Heart right ventricle (tissue), 16 donors: ENCODE data around the gene SLC39A6. TPM values are rescaled to one million over a fixed set of nuclear protein-coding genes. Genes with fewer than 3 reads are reported as not detected.

Experiments
- ATAC-seq, 8 donors: fragments of 200-7000 bp; cut with Tn5 transposase; one replicate each; pipeline ENCODE4 v1.9.1; 2020; ENCODE audit warnings: mild to moderate bottlenecking in 8 of 8, moderate library complexity in 8 of 8, moderate number of reproducible peaks in 1 of 8
- DNase-seq, 2 donors: peaks; one replicate each; pipeline ENCODE4 v3.0.0-alpha.2; 2020
- H3K27ac ChIP-seq, 10 donors: fragments of 200-600 bp; sonication (generic) in 2 of 10; one replicate each; pipeline versions ENCODE4 v1.5.0 to v1.8.0; 2020 to 2022; ENCODE audit warnings: mild to moderate bottlenecking in 3 of 10
- H3K27me3 ChIP-seq, 7 donors: fragments of 200-600 bp; one replicate each; pipeline ENCODE4 v1.8.0; 2021 to 2022; ENCODE audit warnings: mild to moderate bottlenecking in 2 of 7
- H3K36me3 ChIP-seq, 9 donors: fragments of 200-600 bp; sonication (generic) in 1 of 9; one replicate each; pipeline versions ENCODE4 v1.5.0 to v1.8.0; 2020 to 2022; ENCODE audit warnings: mild to moderate bottlenecking in 2 of 9
- H3K4me1 ChIP-seq, 9 donors: fragments of 200-600 bp; sonication (generic) in 1 of 9; one replicate each; pipeline versions ENCODE4 v1.5.0 to v1.8.0; 2020 to 2022; ENCODE audit warnings: mild to moderate bottlenecking in 4 of 9
- H3K4me3 ChIP-seq, 10 donors: fragments of 200-600 bp; sonication (generic) in 2 of 10; one replicate each; pipeline versions ENCODE4 v1.5.0 to v1.8.0; 2020 to 2022; ENCODE audit warnings: mild to moderate bottlenecking in 7 of 10, moderate library complexity in 2 of 10
- H3K9me3 ChIP-seq, 11 donors: fragments of 200-600 bp in 10 of 11; sonication (generic) in 2 of 11; one replicate each; pipeline versions ENCODE4 v1.5.0 to v1.8.0; 2013 to 2022; ENCODE audit warnings: mild to moderate bottlenecking in 2 of 11, control low read depth in 1 of 11, moderate library complexity in 1 of 11
- WGBS, 2 donors: extraction: QIAGEN DNeasy Blood & Tissue Kit; methylation state at CpG; one replicate each; pipeline ENCODE4 v1.1.7; 2013; ENCODE audit warnings: inconsistent platforms in 1 of 2; 5-methylcytosine and 5-hydroxymethylcytosine counted together
- intact Hi-C, 10 donors: fragments of 100-400 bp; cut with DNase I; formaldehyde crosslinking; loops; one replicate each; pipeline versions ENCODE4 v1.11.1 to v1.14.2; 2022
- polyA plus RNA-seq, 2 donors: library from polyadenylated mRNA; stranded (reverse); fragments of 200-250 nt; gene quantifications; one replicate each; pipeline ENCODE4 v1.2.3, GENCODE V29; 2013
- total RNA-seq, 10 donors: library from RNA; stranded (reverse); fragmentation: NEBNext Ultra II Directional in 3 of 10; extraction: Animal tissue kit (Norgen Biotek cat#: 25700) in 3 of 10; gene quantifications; one replicate each; pipeline versions ENCODE4 v1.2.1 to v1.2.4, GENCODE V29; 2021 to 2023
- TF ChIP-seq, protein P1 (sequence below), 9 donors: fragments of 200-600 bp; sonication (generic) in 2 of 9; IDR thresholded peaks; one replicate each; pipeline versions ENCODE4 v1.5.0 to v1.8.0; 2021 to 2022; ENCODE audit warnings: antibody characterized with exemption in 9 of 9, mild to moderate bottlenecking in 5 of 9, moderate library complexity in 1 of 9
- donor health status: Arrhythmogenic right ventricular cardiomyopathy.
- donor health status: ischemic (EF 13 %, LVEDD 7.1; RV severe dilation, severe dysfunction).
- donor health status: healthy with polysubstance abuse.
- donor health status: DM: no; HTN: yes; CAD: no.
- donor health status: DM: no; HTN: no; CAD: no.
- donor health status: ischemic (EF 25% LVEDD 6.9; RV normal size, moderate dysfunction).
- donor health status: ischemic (EF 25% LVEDD 5.7; RV mildly dilated, moderate dysfunction).
- donor health status: healthy.
- donor health status: DM: yes; HTN: yes; CAD: no.
- donor health status: Ischemic cardiomyopathy.
- donor health status: ischemic (EF 35%, LVEDD 5.7; RV mildly dilated, moderate dysfunction).
- donor health status: nonischemic (EF 11% LVEDD 7.7; RV severe dilation, severe dysfunction).
- donor health status: DM: yes; HTN: yes; CAD: no.
- donor health status: PGD.
- donor health status: ischemic (EF 29% LVEDD 5.4; RV normal size, mild dysfunction).
- donor health status: nonischemic (EF 23%, LVEDD 6.1; RV moderate dilation, normal function).

Gene SLC39A6
- total and polyA plus RNA-seq, 12 donors: 3.5 to 18.4 (median 12.7) TPM

DNA sequence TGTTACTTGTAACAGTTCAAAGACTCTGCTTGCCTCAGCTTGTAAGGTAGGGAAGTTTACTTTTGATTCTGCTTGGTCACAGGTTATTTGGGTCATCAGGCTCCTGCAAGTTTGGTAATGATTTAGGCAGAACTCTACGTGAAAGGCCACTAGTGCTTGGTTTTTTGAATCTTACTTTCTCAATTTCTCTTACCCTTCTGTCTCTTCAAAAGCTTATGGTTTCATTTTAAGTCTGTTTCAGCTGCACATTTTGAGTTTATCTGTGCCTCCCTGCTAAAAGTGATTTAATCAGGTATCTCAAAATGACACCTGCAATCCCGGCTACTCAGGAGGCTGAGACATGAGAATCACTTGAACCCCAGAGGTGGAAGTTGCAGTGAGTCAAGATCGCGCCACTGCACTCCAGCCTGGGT is 31.8 kb upstream of the SLC39A6 start:
- Histone ChIP-seq H3K4me1 (peaks cover 0 to 8% (median 0%) of the 10 kb centered on the region in 9 donors), H3K27me3 (no peaks in the 10 kb centered on the region), H3K27ac (no peak overlapping the region), H3K36me3 (peaks cover 3 to 100% (median 30%) of the 10 kb centered on the region in 9 donors), H3K9me3 (no peaks in the 10 kb centered on the region), H3K4me3 (no peak overlapping the region)
- TF ChIP-seq, protein P1, sequence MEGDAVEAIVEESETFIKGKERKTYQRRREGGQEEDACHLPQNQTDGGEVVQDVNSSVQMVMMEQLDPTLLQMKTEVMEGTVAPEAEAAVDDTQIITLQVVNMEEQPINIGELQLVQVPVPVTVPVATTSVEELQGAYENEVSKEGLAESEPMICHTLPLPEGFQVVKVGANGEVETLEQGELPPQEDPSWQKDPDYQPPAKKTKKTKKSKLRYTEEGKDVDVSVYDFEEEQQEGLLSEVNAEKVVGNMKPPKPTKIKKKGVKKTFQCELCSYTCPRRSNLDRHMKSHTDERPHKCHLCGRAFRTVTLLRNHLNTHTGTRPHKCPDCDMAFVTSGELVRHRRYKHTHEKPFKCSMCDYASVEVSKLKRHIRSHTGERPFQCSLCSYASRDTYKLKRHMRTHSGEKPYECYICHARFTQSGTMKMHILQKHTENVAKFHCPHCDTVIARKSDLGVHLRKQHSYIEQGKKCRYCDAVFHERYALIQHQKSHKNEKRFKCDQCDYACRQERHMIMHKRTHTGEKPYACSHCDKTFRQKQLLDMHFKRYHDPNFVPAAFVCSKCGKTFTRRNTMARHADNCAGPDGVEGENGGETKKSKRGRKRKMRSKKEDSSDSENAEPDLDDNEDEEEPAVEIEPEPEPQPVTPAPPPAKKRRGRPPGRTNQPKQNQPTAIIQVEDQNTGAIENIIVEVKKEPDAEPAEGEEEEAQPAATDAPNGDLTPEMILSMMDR (IDR thresholded peaks at IDR 0.05): no peak
- no peak for ATAC-seq
- 91% methylated on average over 4 of the region's 4 CpGs for WGBS, 2 donors
- intact Hi-C loops: no loop called here
- no peak for DNase-seq

DNA sequence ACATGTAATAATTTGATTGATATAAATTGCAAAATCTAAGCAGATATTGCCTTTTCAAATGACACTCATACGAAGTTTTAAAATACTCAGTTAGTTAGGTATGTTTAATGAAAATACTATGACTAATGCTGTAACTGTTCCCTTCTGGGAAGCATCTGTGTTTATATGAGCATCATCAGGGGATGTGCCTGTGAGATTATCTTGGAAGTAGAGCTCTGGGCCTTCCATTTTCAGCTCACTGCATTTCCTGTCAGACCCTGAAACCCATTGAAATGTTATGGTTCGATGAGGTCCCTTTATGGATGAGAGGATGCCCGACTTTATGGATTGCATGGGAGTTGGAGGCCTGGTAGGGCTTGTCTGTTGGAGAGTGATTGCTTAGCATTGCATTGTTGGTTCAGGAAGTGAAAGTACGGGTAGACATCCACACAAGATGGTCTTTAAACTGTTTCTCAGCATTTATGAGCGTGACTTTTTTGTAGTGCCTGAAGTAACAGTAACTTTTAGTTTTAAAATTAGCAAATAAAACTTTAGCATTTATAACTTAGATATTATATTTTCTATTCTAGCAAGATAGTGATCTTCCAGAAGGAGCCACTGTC is 29.2 kb upstream of the SLC39A6 start:
- H3K4me1 ChIP-seq: peaks cover 0 to 8% (median 0%) of the 10 kb centered on the region in 9 donors
- 78 to 82% methylated on average over 5 of the region's 5 CpGs for WGBS, 2 donors
- H3K36me3 ChIP-seq: peaks cover 6 to 100% (median 33%) of the 10 kb centered on the region in 9 donors
- TF ChIP-seq, protein P1 (IDR thresholded peaks at IDR 0.05): no peak
- H3K27me3 ChIP-seq: no peaks in the 10 kb centered on the region
- intact Hi-C loops: no loop called here
- no peaks in the 10 kb centered on the region for H3K9me3 ChIP-seq
- DNase-seq (no peak), ATAC-seq (no peak)
- peak overlapping the region in 1 of 10 donors; percentile 12 for H3K27ac ChIP-seq
- no peak overlapping the region for H3K4me3 ChIP-seq

DNA sequence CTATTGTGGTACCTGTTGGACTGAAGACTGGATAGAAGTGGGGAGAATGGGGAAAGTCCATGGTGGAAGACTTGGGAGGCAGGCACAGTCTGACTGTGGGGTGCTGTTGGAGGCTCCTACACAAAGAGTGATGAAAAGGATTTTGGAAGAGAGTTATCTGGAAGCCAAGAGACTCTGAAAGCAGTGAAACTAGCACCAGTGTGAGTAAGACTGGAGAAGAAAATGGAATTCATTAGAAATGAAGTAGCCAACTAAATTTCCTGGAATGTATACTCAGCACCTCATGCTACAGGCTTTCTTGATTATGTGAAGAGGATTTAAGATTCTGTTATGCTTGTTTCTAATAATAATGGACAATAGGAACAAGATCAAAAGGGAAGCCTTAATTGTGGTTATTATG is 28.3 kb upstream of the SLC39A6 start:
- Histone ChIP-seq H3K36me3 (peaks cover 6 to 100% (median 33%) of the 10 kb centered on the region in 9 donors), H3K27ac (peak overlapping the region in 1 of 10 donors; percentile 32), H3K9me3 (no peaks in the 10 kb centered on the region), H3K4me3 (no peak overlapping the region), H3K27me3 (no peaks in the 10 kb centered on the region), H3K4me1 (peaks cover 0 to 8% (median 0%) of the 10 kb centered on the region in 9 donors)
- no peak for DNase-seq
- intact Hi-C loops: no loop called here
- TF ChIP-seq, protein P1 (IDR thresholded peaks at IDR 0.05): no peak
- no peak for ATAC-seq

DNA sequence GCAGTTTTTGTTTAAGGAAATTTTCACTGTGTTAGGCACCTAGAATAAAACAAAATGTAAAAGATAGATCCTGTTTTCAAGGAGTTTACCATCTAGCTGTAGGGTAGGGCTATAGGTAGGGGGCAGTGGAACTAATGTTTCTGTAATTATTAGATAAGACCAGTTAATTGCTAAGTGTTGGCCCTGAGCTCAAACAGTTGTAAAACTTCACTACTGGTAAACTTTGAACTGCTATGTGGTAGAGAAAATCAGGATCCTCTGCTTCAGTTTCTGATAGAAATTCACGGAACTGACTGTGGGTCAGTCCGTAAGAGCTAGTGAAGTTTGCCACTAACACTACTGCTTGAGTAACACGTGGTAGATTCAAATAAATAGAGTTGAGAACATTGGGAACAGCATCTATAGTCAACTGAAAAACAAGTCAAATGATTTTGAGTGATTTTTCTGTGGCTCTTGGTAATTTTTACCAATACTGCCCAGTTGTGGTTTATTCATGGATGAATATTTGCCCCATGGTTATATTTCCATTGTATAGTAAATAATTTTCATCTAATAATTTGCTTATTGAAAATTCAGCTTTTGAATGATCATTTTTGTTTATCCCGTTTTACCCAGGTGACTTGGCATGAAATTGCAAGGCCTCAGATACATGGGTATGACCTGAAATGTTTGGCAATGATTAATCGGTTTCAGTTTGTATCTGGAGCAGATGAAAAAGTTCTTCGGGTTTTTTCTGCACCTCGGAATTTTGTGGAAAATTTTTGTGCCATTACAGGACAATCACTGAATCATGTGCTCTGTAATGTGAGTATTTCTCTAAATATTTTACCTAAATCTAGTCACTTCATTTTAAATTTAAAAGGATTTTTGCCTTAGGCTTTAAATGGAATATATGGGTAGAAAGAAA is 27.0 kb upstream of the SLC39A6 start:
- intact Hi-C loops: no loop called here
- DNase-seq (no peak), ATAC-seq (no peak)
- H3K4me1 ChIP-seq: peaks cover 0 to 8% (median 0%) of the 10 kb centered on the region in 9 donors
- 89 to 94% methylated on average over 7 of the region's 7 CpGs for WGBS, 2 donors
- no peak overlapping the region for H3K27ac ChIP-seq
- TF ChIP-seq, protein P1 (IDR thresholded peaks at IDR 0.05): no peak
- H3K4me3 ChIP-seq: no peak overlapping the region
- H3K9me3 ChIP-seq: no peaks in the 10 kb centered on the region
- H3K27me3 ChIP-seq: no peaks in the 10 kb centered on the region
- H3K36me3 ChIP-seq: peaks cover 6 to 100% (median 32%) of the 10 kb centered on the region in 9 donors
